ENCODE measurements around the gene FLT3LG. TPM values are rescaled to one million over a fixed set of nuclear protein-coding genes. Genes with fewer than 3 reads are reported as not detected.
"Not testable (repeated sequence)": the region's sequence is repeated elsewhere in the genome, so short reads cannot be mapped to it uniquely, and the experiment has no call there.

Gene FLT3LG
- total RNA-seq, 2 experiments from 2014 or later = 348 to 355 TPM

GRCh38 chr19:49455773-49456172 is 18.2 kb upstream of the FLT3LG start:
- Mint-ChIP-seq H3K27me3 (no peaks in the 10 kb centered on the region), H3K4me3 (no peak overlapping the region), H3K36me3 (ENCODE audit: low read depth) (peaks cover 40% of the 10 kb centered on the region), H3K27ac (peak overlapping the region; percentile 4), H3K9me3 (no peaks in the 10 kb centered on the region), H3K4me1 (peaks cover 48% of the 10 kb centered on the region)
- ChIA-PET POLR2A (no interaction called here), CTCF (interaction anchor here (0.6 to 1.5 kb wide), 4 partner anchors 13 to 412 kb away, joined by 3 to 4 read pairs (median 4); partner anchors contain the start of genes FLT3LG and PNKP)
- no peak for DNase-seq

- Mint-ChIP-seq H3K9me3 (no peaks in the 10 kb centered on the region), H3K27ac (peak overlapping the region; percentile 61), H3K4me1 (peaks cover 48% of the 10 kb centered on the region), H3K36me3 (ENCODE audit: low read depth) (peaks cover 38% of the 10 kb centered on the region), H3K27me3 (no peaks in the 10 kb centered on the region), H3K4me3 (no peak overlapping the region)
- POLR2A ChIA-PET = no interaction called here
- CTCF ChIA-PET = interaction anchor here (0.6 to 1.5 kb wide), 4 partner anchors 13 to 411 kb away, joined by 3 to 4 read pairs (median 4); partner anchors contain the start of genes FLT3LG and PNKP
- no peak for DNase-seq
These were observed 17.7 kb upstream of the FLT3LG start for GRCh38 chr19:49456326-49456725.

GRCh38 chr19:49458567-49458903 is 15.5 kb upstream of the FLT3LG start:
- H3K4me3 Mint-ChIP-seq = no peak overlapping the region
- H3K36me3 Mint-ChIP-seq (ENCODE audit: low read depth) = peaks cover 33% of the 10 kb centered on the region
- ChIA-PET POLR2A (no interaction called here), CTCF (interaction anchor here (2.1 kb wide), 1 partner anchor 11 kb away, joined by 9 read pairs; no protein-coding TSS in a partner anchor)
- H3K4me1 Mint-ChIP-seq = peaks cover 34% of the 10 kb centered on the region
- H3K9me3 Mint-ChIP-seq = no peaks in the 10 kb centered on the region
- H3K27ac Mint-ChIP-seq = peak overlapping the region; percentile 76
- no peak for DNase-seq
- H3K27me3 Mint-ChIP-seq = no peaks in the 10 kb centered on the region

GRCh38 chr19:49459388-49459787 is 14.6 kb upstream of the FLT3LG start:
- H3K36me3 Mint-ChIP-seq (ENCODE audit: low read depth) = peaks cover 34% of the 10 kb centered on the region
- no peak overlapping the region for H3K4me3 Mint-ChIP-seq
- no peaks in the 10 kb centered on the region for H3K9me3 Mint-ChIP-seq
- H3K27ac Mint-ChIP-seq = no peak overlapping the region
- no peak for DNase-seq
- H3K27me3 Mint-ChIP-seq = no peaks in the 10 kb centered on the region
- H3K4me1 Mint-ChIP-seq = peaks cover 29% of the 10 kb centered on the region
- ChIA-PET POLR2A (no interaction called here), CTCF (interaction anchor here (1.0 to 2.1 kb wide), 3 partner anchors 10 to 87 kb away, joined by 3 to 9 read pairs (median 6); partner anchors contain the start of gene FLT3LG)

GRCh38 chr19:49461130-49461529 is 12.9 kb upstream of the FLT3LG start:
- H3K27me3 Mint-ChIP-seq, H3K4me3 Mint-ChIP-seq, DNase-seq, H3K27ac Mint-ChIP-seq, H3K9me3 Mint-ChIP-seq, POLR2A ChIA-PET: not testable (repeated sequence)
- CTCF ChIA-PET = interaction anchor here (1.1 to 1.5 kb wide), 2 partner anchors 8 to 10 kb away, joined by 3 to 4 read pairs; no protein-coding TSS in a partner anchor
- Mint-ChIP-seq H3K36me3 (ENCODE audit: low read depth) (peaks cover 39% of the 10 kb centered on the region), H3K4me1 (peaks cover 21% of the 10 kb centered on the region)

- H3K4me3 Mint-ChIP-seq = no peak overlapping the region
- no peak for DNase-seq
- H3K9me3 Mint-ChIP-seq = no peaks in the 10 kb centered on the region
- ChIA-PET POLR2A (no interaction called here), CTCF (interaction anchor here (1.5 kb wide), 1 partner anchor 8 kb away, joined by 3 read pairs; no protein-coding TSS in a partner anchor)
- H3K27me3 Mint-ChIP-seq = no peaks in the 10 kb centered on the region
- H3K4me1 Mint-ChIP-seq = peaks cover 15% of the 10 kb centered on the region
- peaks cover 33% of the 10 kb centered on the region for H3K36me3 Mint-ChIP-seq (ENCODE audit: low read depth)
- H3K27ac Mint-ChIP-seq = no peak overlapping the region
These were observed 12.4 kb upstream of the FLT3LG start for GRCh38 chr19:49461656-49462055.

GRCh38 chr19:49462492-49462891 is 11.5 kb upstream of the FLT3LG start:
- Mint-ChIP-seq H3K4me1 (peaks cover 15% of the 10 kb centered on the region), H3K27me3 (no peaks in the 10 kb centered on the region), H3K27ac (no peak overlapping the region), H3K36me3 (ENCODE audit: low read depth) (peaks cover 29% of the 10 kb centered on the region), H3K4me3 (no peak overlapping the region), H3K9me3 (no peaks in the 10 kb centered on the region)
- no peak for DNase-seq
- ChIA-PET CTCF (no interaction called here), POLR2A (no interaction called here)

- POLR2A ChIA-PET = no interaction called here
- peak overlapping the region; percentile 71 for H3K27ac Mint-ChIP-seq
- peaks cover 18% of the 10 kb centered on the region for H3K4me1 Mint-ChIP-seq
- no peaks in the 10 kb centered on the region for H3K9me3 Mint-ChIP-seq
- no peak for DNase-seq
- no peaks in the 10 kb centered on the region for H3K27me3 Mint-ChIP-seq
- H3K4me3 Mint-ChIP-seq = no peak overlapping the region
- CTCF ChIA-PET = interaction anchor here (1.5 kb wide), 1 partner anchor 21 kb away, joined by 3 read pairs; no protein-coding TSS in a partner anchor
- H3K36me3 Mint-ChIP-seq (ENCODE audit: low read depth) = peaks cover 29% of the 10 kb centered on the region
These were observed 9.9 kb upstream of the FLT3LG start for GRCh38 chr19:49463960-49464740.

- no peaks in the 10 kb centered on the region for H3K27me3 Mint-ChIP-seq
- ChIA-PET POLR2A (no interaction called here), CTCF (interaction anchor here (0.7 to 2.0 kb wide), 3 partner anchors 8 to 14 kb away, joined by 3 to 4 read pairs (median 3); partner anchors contain the start of gene PIH1D1)
- H3K27ac Mint-ChIP-seq = peak overlapping the region; percentile 71
- no peaks in the 10 kb centered on the region for H3K9me3 Mint-ChIP-seq
- H3K4me1 Mint-ChIP-seq = peaks cover 28% of the 10 kb centered on the region
- DNase-seq = no peak
- no peak overlapping the region for H3K4me3 Mint-ChIP-seq
- H3K36me3 Mint-ChIP-seq (ENCODE audit: low read depth) = peaks cover 22% of the 10 kb centered on the region
These were observed 8.6 kb upstream of the FLT3LG start for GRCh38 chr19:49465371-49465770.

- CTCF ChIA-PET = interaction anchor here (0.7 to 1.7 kb wide), 3 partner anchors 14 to 310 kb away, joined by 3 to 7 read pairs (median 4); no protein-coding TSS in a partner anchor
- H3K4me1 Mint-ChIP-seq = peaks cover 52% of the 10 kb centered on the region
These were observed 5.8 kb upstream of the FLT3LG start for GRCh38 chr19:49468199-49468598.

GRCh38 chr19:49468746-49469447 is 5.1 kb upstream of the FLT3LG start:
- Mint-ChIP-seq H3K4me3 (peak overlapping the region; percentile 71), H3K36me3 (ENCODE audit: low read depth) (peaks cover 21% of the 10 kb centered on the region), H3K27me3 (no peaks in the 10 kb centered on the region), H3K9me3 (no peaks in the 10 kb centered on the region), H3K4me1 (peaks cover 58% of the 10 kb centered on the region), H3K27ac (peak overlapping the region; percentile 99)
- CTCF ChIA-PET = interaction anchor here (0.6 to 1.8 kb wide), 14 partner anchors 8 to 319 kb away, joined by 3 to 9 read pairs (median 4); partner anchors contain the start of gene PIH1D1
- peak; percentile 99 for DNase-seq
- POLR2A ChIA-PET = interaction anchor here (1.7 kb wide), 1 partner anchor 16 kb away, joined by 4 read pairs; the partner anchor contains the start of gene ALDH16A1

More at GRCh38 chr19:49468199-49468598, 5.8 kb upstream of the FLT3LG start:
- no peaks in the 10 kb centered on the region for H3K27me3 Mint-ChIP-seq
- H3K27ac Mint-ChIP-seq = peak overlapping the region; percentile 99
- peaks cover 21% of the 10 kb centered on the region for H3K36me3 Mint-ChIP-seq (ENCODE audit: low read depth)
- no peak overlapping the region for H3K4me3 Mint-ChIP-seq
- POLR2A ChIA-PET = interaction anchor here (1.7 kb wide), 1 partner anchor 15 kb away, joined by 4 read pairs; the partner anchor contains the start of gene ALDH16A1
- no peak for DNase-seq
- no peaks in the 10 kb centered on the region for H3K9me3 Mint-ChIP-seq

GRCh38 chr19:49469828-49470614 is 4.0 kb upstream of the FLT3LG start:
- Mint-ChIP-seq H3K27ac (peak overlapping the region; percentile 99), H3K36me3 (ENCODE audit: low read depth) (peaks cover 24% of the 10 kb centered on the region), H3K9me3 (no peaks in the 10 kb centered on the region), H3K4me3 (peak overlapping the region; percentile 51), H3K4me1 (peaks cover 58% of the 10 kb centered on the region), H3K27me3 (no peaks in the 10 kb centered on the region)
- peak; percentile 86 for DNase-seq
- ChIA-PET CTCF (interaction anchor here (0.6 to 2.1 kb wide), 34 partner anchors 9 to 330 kb away, joined by 3 to 17 read pairs (median 4); partner anchors contain the start of genes ALDH16A1, PIH1D1, PRMT1 and RPS11), POLR2A (interaction anchor here (1.7 kb wide), 1 partner anchor 17 kb away, joined by 4 read pairs; the partner anchor contains the start of gene ALDH16A1)
